ENCODE data around the gene THSD7B.

The THSD7B gene

DNA sequence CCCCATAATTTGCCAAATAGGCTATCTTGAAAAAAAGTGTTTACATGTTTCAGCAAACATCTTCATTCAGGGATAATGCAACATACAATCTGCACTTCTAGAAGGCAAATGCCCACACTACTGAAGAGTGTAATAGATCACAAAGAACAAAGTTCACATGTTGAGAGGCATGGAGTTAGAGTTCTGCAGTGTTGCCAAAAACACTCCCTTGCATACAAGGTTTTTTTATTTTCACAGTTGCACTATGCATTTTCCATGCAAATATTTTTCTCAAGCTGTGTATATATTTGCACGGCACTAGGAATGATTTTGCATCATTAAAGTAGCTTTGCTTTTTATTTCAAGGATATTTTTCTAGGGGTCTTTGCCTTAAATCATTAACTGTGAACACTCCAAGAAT, 409.9 kb downstream of the THSD7B start:
- no peaks in the 10 kb centered on the region for H4K20me1 ChIP-seq (ENCODE audit: insufficient read depth)
- H3K4me3 ChIP-seq (IDR thresholded peaks at IDR 0.05; ENCODE audit: insufficient read depth, low read depth, low read length), result no peak overlapping the region
- H3K9ac ChIP-seq, result no peak overlapping the region
- no peak overlapping the region for H2AFZ ChIP-seq (ENCODE audit: low read depth)
- no peak overlapping the region for H3K4me2 ChIP-seq
- H3K4me1 ChIP-seq (ENCODE audit: low read depth, poor library complexity, severe bottlenecking), result peaks cover 23% of the 10 kb centered on the region
- H3K27ac ChIP-seq, result no peak overlapping the region
- H3K79me2 ChIP-seq (ENCODE audit: insufficient read depth, low read depth), result no peaks in the 10 kb centered on the region
- no peaks in the 10 kb centered on the region for H3K36me3 ChIP-seq (ENCODE audit: insufficient read depth)
- TF ChIP-seq, protein P1, sequence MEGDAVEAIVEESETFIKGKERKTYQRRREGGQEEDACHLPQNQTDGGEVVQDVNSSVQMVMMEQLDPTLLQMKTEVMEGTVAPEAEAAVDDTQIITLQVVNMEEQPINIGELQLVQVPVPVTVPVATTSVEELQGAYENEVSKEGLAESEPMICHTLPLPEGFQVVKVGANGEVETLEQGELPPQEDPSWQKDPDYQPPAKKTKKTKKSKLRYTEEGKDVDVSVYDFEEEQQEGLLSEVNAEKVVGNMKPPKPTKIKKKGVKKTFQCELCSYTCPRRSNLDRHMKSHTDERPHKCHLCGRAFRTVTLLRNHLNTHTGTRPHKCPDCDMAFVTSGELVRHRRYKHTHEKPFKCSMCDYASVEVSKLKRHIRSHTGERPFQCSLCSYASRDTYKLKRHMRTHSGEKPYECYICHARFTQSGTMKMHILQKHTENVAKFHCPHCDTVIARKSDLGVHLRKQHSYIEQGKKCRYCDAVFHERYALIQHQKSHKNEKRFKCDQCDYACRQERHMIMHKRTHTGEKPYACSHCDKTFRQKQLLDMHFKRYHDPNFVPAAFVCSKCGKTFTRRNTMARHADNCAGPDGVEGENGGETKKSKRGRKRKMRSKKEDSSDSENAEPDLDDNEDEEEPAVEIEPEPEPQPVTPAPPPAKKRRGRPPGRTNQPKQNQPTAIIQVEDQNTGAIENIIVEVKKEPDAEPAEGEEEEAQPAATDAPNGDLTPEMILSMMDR (conservative IDR thresholded peaks at IDR 0.05; ENCODE audit: low read depth, low read length), result no peak
- H3K27me3 ChIP-seq (ENCODE audit: insufficient read depth, low read depth), result 0 out of 2 replicates have a peak, but pooled peaks cover 3% of the 10 kb centered on the region

GRCh38 chr2:137178951-137179377, 413.6 kb downstream of the THSD7B start:
- H3K4me3 ChIP-seq (IDR thresholded peaks at IDR 0.05; ENCODE audit: insufficient read depth, low read depth, low read length), result no peak overlapping the region
- no peak overlapping the region for H3K9ac ChIP-seq
- H3K36me3 ChIP-seq (ENCODE audit: insufficient read depth), result no peaks in the 10 kb centered on the region
- no peak overlapping the region for H3K27ac ChIP-seq
- no peaks in the 10 kb centered on the region for H3K79me2 ChIP-seq (ENCODE audit: insufficient read depth, low read depth)
- H3K4me2 ChIP-seq, result no peak overlapping the region
- H3K27me3 ChIP-seq (ENCODE audit: insufficient read depth, low read depth), result no peaks in the 10 kb centered on the region
- H4K20me1 ChIP-seq (ENCODE audit: insufficient read depth), result no peaks in the 10 kb centered on the region
- H2AFZ ChIP-seq (ENCODE audit: low read depth), result no peak overlapping the region
- TF ChIP-seq, protein P1 (conservative IDR thresholded peaks at IDR 0.05; ENCODE audit: low read depth, low read length), result no peak
- H3K4me1 ChIP-seq (ENCODE audit: low read depth, poor library complexity, severe bottlenecking), result peaks cover 7% of the 10 kb centered on the region

GRCh38 chr2:137179542-137179941, 414.2 kb downstream of the THSD7B start:
- H3K9ac ChIP-seq, result no peak overlapping the region
- H3K79me2 ChIP-seq (ENCODE audit: insufficient read depth, low read depth), result no peaks in the 10 kb centered on the region
- TF ChIP-seq, protein P1 (conservative IDR thresholded peaks at IDR 0.05; ENCODE audit: low read depth, low read length), result no peak
- no peak overlapping the region for H3K27ac ChIP-seq
- H3K4me1 ChIP-seq (ENCODE audit: low read depth, poor library complexity, severe bottlenecking), result peaks cover under 1% of the 10 kb centered on the region
- H4K20me1 ChIP-seq (ENCODE audit: insufficient read depth), result no peaks in the 10 kb centered on the region
- H3K4me2 ChIP-seq, result no peak overlapping the region
- H2AFZ ChIP-seq (ENCODE audit: low read depth), result no peak overlapping the region
- no peak overlapping the region for H3K4me3 ChIP-seq (IDR thresholded peaks at IDR 0.05; ENCODE audit: insufficient read depth, low read depth, low read length)
- no peaks in the 10 kb centered on the region for H3K36me3 ChIP-seq (ENCODE audit: insufficient read depth)
- H3K27me3 ChIP-seq (ENCODE audit: insufficient read depth, low read depth), result no peaks in the 10 kb centered on the region

- H3K79me2 ChIP-seq (ENCODE audit: insufficient read depth, low read depth), result no peaks in the 10 kb centered on the region
- H3K4me3 ChIP-seq (IDR thresholded peaks at IDR 0.05; ENCODE audit: insufficient read depth, low read depth, low read length), result no peak overlapping the region
- H3K27me3 ChIP-seq (ENCODE audit: insufficient read depth, low read depth), result no peaks in the 10 kb centered on the region
- TF ChIP-seq, protein P1 (conservative IDR thresholded peaks at IDR 0.05; ENCODE audit: low read depth, low read length), result no peak
- H4K20me1 ChIP-seq (ENCODE audit: insufficient read depth), result no peaks in the 10 kb centered on the region
- no peak overlapping the region for H3K9ac ChIP-seq
- no peak overlapping the region for H3K4me2 ChIP-seq
- H3K36me3 ChIP-seq (ENCODE audit: insufficient read depth), result no peaks in the 10 kb centered on the region
- no peak overlapping the region for H2AFZ ChIP-seq (ENCODE audit: low read depth)
- H3K4me1 ChIP-seq (ENCODE audit: low read depth, poor library complexity, severe bottlenecking), result no peaks in the 10 kb centered on the region
- H3K27ac ChIP-seq, result no peak overlapping the region
Measured at GRCh38 chr2:137180012-137180411, 414.7 kb downstream of the THSD7B start.

All from KMS-11 (cell line).